Measurements from ENCODE around the gene MMP23B.

MMP23B gene

DNA sequence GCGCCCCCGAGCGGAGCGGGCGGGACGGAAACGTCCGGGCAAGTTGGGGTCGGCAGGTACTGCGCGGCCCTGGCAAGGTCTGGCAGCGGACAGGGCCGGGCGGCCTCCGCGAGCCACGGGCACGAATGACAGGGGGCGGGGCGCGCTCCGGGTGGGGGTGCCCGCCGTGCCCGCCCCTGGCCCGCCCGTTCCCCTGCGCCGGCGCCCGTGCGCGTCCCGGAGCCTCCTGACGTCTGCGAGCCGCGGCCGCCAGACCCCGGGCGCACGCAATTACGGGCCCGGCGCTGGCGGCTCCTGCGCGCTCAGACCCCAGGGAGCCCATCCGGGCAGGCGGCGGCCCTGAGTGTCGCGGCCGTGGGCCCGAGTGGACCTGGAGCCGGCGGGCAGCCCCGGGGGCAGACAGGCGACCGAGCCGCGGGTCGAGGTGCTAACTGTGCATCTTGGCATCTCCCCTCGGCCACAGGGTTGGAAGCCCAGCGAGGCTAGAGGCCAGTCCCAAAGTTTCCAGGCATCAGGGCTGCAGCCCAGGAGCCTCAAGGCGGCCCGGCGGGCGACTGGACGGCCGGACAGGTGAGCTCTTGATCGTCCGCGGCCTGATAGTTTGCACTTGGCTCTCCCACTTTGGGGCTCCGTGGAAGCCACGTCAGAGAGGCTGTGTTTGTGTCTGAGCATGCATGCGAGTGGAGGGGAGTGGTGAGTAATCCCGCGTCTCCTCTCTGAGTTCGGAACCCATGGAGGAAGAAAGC lies 15.8 kb upstream of the MMP23B start:
- Histone ChIP-seq H3K27ac (peak overlapping the region; percentile 99), H3K4me1 (ENCODE audit: control insufficient read depth in 1 of 2, insufficient read depth in 1 of 2, low read depth in 1 of 2, low read length in 1 of 2) (peaks cover 27 to 30% of the 10 kb centered on the region in 2 experiments), H3K9me3 (no peaks in the 10 kb centered on the region), H3K27me3 (no peaks in the 10 kb centered on the region), H3K4me3 (ENCODE audit: low read depth in 1 of 2, low read length in 1 of 2) (peak overlapping the region; percentile 82 to 99), H3K36me3 (no peaks in the 10 kb centered on the region)
- TF ChIP-seq, protein P1, sequence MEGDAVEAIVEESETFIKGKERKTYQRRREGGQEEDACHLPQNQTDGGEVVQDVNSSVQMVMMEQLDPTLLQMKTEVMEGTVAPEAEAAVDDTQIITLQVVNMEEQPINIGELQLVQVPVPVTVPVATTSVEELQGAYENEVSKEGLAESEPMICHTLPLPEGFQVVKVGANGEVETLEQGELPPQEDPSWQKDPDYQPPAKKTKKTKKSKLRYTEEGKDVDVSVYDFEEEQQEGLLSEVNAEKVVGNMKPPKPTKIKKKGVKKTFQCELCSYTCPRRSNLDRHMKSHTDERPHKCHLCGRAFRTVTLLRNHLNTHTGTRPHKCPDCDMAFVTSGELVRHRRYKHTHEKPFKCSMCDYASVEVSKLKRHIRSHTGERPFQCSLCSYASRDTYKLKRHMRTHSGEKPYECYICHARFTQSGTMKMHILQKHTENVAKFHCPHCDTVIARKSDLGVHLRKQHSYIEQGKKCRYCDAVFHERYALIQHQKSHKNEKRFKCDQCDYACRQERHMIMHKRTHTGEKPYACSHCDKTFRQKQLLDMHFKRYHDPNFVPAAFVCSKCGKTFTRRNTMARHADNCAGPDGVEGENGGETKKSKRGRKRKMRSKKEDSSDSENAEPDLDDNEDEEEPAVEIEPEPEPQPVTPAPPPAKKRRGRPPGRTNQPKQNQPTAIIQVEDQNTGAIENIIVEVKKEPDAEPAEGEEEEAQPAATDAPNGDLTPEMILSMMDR (IDR thresholded peaks at IDR 0.05), result no peak

DNA sequence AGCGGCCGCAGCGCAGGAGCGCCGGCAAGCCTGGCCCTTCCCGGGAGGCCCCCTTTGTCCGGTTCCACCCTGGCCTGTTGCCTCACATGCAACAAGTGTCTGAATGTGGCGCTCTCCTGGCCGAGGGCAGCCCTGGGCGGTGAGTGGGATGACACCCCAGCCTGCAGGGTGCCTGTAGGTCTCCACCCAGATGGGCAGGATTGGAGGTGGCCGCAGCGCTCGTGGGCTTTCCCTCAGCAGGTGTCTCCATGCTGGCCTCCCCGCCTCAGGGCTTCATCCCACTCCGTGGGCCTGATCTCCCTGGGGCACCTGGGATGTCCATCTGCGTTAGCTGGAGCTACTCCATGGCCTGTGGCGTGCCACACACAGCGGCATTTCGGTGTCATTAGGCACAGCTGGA lies 15.1 kb upstream of the MMP23B start:
- TF ChIP-seq, protein P1 (IDR thresholded peaks at IDR 0.05), result no peak

DNA sequence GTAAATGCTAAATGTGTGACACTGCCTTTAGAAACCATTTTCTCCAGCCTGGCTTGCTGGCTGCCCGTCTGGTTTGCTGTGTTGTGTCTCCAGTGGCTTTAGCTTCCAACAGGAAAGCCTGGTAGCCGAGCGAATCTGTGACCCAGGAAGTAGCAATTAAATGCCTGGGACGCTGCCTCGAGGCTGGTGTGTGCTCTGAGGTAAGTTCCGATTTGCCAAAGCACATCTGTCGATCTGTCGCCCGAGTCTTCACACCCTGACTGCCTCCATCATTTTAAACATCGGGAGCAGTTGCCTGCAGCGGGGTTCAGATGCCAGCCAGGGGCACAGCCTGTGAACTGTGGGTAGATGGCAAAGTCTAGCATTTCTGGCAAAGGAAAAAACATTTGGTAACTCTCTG lies 14.5 kb upstream of the MMP23B start:
- Histone ChIP-seq H3K4me1 (ENCODE audit: control insufficient read depth in 1 of 2, insufficient read depth in 1 of 2, low read depth in 1 of 2, low read length in 1 of 2) (peaks cover 27 to 30% of the 10 kb centered on the region in 2 experiments), H3K9me3 (no peaks in the 10 kb centered on the region), H3K4me3 (ENCODE audit: low read depth in 1 of 2, low read length in 1 of 2) (no peak overlapping the region), H3K36me3 (no peaks in the 10 kb centered on the region), H3K27me3 (no peaks in the 10 kb centered on the region), H3K27ac (no peak overlapping the region)
- TF ChIP-seq, protein P1 (IDR thresholded peaks at IDR 0.05), result no peak

More for the DNA sequence above, 15.1 kb upstream of the MMP23B start:
- no peak overlapping the region for H3K27ac ChIP-seq
- peaks cover 27 to 30% of the 10 kb centered on the region in 2 experiments for H3K4me1 ChIP-seq (ENCODE audit: control insufficient read depth in 1 of 2, insufficient read depth in 1 of 2, low read depth in 1 of 2, low read length in 1 of 2)
- no peaks in the 10 kb centered on the region for H3K9me3 ChIP-seq
- peak overlapping the region; percentile 82 to 99 for H3K4me3 ChIP-seq (ENCODE audit: low read depth in 1 of 2, low read length in 1 of 2)
- no peaks in the 10 kb centered on the region for H3K27me3 ChIP-seq
- H3K36me3 ChIP-seq, result no peaks in the 10 kb centered on the region

DNA sequence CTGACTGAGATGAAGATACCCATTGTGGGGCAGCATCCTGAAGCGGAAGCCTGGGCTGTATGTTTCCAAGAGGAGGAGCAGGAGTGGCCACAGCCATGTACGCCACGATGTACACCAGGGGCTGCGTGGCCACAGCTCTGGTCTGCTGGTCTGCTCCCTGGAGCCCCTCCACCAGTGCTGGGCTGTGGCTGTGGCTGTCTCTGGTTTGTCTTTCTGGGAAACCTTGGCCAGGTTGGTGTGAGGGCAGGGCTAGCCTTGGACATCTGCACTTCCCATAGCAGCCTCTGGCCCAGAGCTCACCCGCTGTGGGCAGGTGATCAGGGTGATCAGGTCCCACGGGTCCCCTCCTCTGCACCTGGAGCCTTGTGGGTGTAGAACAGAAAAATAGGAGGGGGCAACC lies 14.0 kb upstream of the MMP23B start:
- no peak overlapping the region for H3K4me3 ChIP-seq (ENCODE audit: low read depth in 1 of 2, low read length in 1 of 2)
- TF ChIP-seq, protein P1 (IDR thresholded peaks at IDR 0.05), result no peak
- H3K9me3 ChIP-seq, result no peaks in the 10 kb centered on the region
- H3K27ac ChIP-seq, result no peak overlapping the region
- H3K4me1 ChIP-seq (ENCODE audit: control insufficient read depth in 1 of 2, insufficient read depth in 1 of 2, low read depth in 1 of 2, low read length in 1 of 2), result peaks cover 27 to 30% of the 10 kb centered on the region in 2 experiments
- no peaks in the 10 kb centered on the region for H3K36me3 ChIP-seq
- H3K27me3 ChIP-seq, result no peaks in the 10 kb centered on the region

DNA sequence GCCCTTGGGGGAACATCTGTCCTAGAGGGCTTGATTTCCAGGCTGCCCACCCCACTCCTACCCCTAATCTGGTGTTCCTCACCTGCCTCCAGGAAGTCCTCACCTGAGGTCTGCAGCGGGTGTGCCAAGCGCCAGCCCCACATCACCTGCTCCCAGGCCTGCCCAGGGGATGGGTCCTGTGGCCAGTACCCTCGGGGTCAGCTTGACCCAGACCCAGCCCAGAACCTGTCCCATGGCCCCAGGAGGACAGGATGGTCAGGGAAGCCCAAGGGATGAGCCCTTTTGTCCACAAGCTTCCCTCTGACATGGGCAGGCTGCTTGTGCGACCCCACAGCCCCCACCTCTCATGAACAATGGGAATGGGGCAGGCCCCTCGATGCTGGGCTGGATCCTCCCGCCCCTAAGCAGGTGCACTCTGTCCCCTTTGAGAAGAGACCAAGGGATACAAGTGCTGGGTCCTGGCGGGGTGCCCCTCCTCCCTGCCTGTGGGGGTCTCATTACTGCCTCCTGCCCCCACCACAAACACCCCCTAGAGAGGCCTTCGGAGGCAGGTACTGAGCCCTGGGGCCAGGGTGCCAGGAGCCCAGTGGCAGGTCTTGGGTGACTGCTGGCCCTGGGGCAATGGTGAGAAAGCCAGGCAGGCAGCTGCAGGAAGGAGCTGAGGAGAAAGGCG lies 13.4 kb upstream of the MMP23B start:
- H3K4me3 ChIP-seq (ENCODE audit: low read depth in 1 of 2, low read length in 1 of 2), result no peak overlapping the region
- H3K27ac ChIP-seq, result no peak overlapping the region
- no peaks in the 10 kb centered on the region for H3K27me3 ChIP-seq
- H3K4me1 ChIP-seq (ENCODE audit: control insufficient read depth in 1 of 2, insufficient read depth in 1 of 2, low read depth in 1 of 2, low read length in 1 of 2), result peaks cover 23 to 26% of the 10 kb centered on the region in 2 experiments
- H3K9me3 ChIP-seq, result no peaks in the 10 kb centered on the region
- no peaks in the 10 kb centered on the region for H3K36me3 ChIP-seq
- TF ChIP-seq, protein P1 (IDR thresholded peaks at IDR 0.05), result no peak
